H9 (cell line): ENCODE data around the gene RAD51AP2. TPM values are rescaled to one million over a fixed set of nuclear protein-coding genes. Genes with fewer than 3 reads are reported as not detected.

Source experiments
- DNase-seq: peaks from one replicate; pipeline ENCODE4 v3.0.0-alpha.2; 2017
- H2AFZ ChIP-seq: one replicate; pipeline ENCODE4 v1.6.1; 2013; ENCODE audit warnings: mild to moderate bottlenecking, low read length, control low read depth, moderate library complexity
- H2AK5ac ChIP-seq: 2 replicates; pipeline ENCODE4 v1.6.1; 2013; ENCODE audit warnings: low read length, control low read depth, mixed read lengths; ENCODE audit not compliant: insufficient read length
- H2BK120ac ChIP-seq: one replicate; pipeline ENCODE4 v1.6.1; 2013; ENCODE audit warnings: low read depth, mild to moderate bottlenecking, low read length, control low read depth, inconsistent platforms; ENCODE audit not compliant: poor library complexity, severe bottlenecking
- H2BK12ac ChIP-seq: 2 replicates; pipeline ENCODE4 v1.6.1; 2013; ENCODE audit warnings: low read length, control low read depth, mixed read lengths, low read depth; ENCODE audit not compliant: insufficient read length
- H2BK15ac ChIP-seq: 2 replicates; pipeline ENCODE4 v1.6.1; 2013; ENCODE audit warnings: low read depth, low read length, control low read depth
- H2BK20ac ChIP-seq: one replicate; pipeline ENCODE4 v1.6.1; 2013; ENCODE audit warnings: low read depth, mild to moderate bottlenecking, low read length, control low read depth, inconsistent platforms; ENCODE audit not compliant: poor library complexity, severe bottlenecking
- H2BK5ac ChIP-seq: 2 replicates; pipeline ENCODE4 v1.6.1; 2013; ENCODE audit warnings: low read length, control low read depth, mixed read lengths; ENCODE audit not compliant: insufficient read length
- H3K14ac ChIP-seq: 2 replicates; pipeline ENCODE4 v1.6.1; 2013; ENCODE audit warnings: low read length, control low read depth; ENCODE audit not compliant: insufficient read depth
- H3K18ac ChIP-seq: 2 replicates; pipeline ENCODE4 v1.6.1; 2013; ENCODE audit warnings: low read depth, mild to moderate bottlenecking, mixed read lengths, low read length, control low read depth; ENCODE audit not compliant: insufficient read length
- H3K23ac ChIP-seq: 2 replicates; pipeline ENCODE4 v1.6.1; 2013; ENCODE audit warnings: low read length, control low read depth, mixed read lengths, low read depth; ENCODE audit not compliant: insufficient read length
- H3K23me2 ChIP-seq: 2 replicates; pipeline ENCODE4 v1.6.1; 2013; ENCODE audit warnings: low read depth, mild to moderate bottlenecking, mixed read lengths, low read length, control low read depth; ENCODE audit not compliant: insufficient read length, poor library complexity, severe bottlenecking
- H3K27ac ChIP-seq: 2 replicates; pipeline ENCODE4 v1.5.1; 2013; ENCODE audit warnings: low read length, control low read depth, mixed read lengths, low read depth; ENCODE audit not compliant: insufficient read length
- H3K27me3 ChIP-seq: 2 replicates; pipeline ENCODE4 v1.6.1; 2013; ENCODE audit warnings: low read length, control low read depth, inconsistent platforms; ENCODE audit not compliant: insufficient read depth
- H3K4ac ChIP-seq: 2 replicates; pipeline ENCODE4 v1.6.1; 2013; ENCODE audit warnings: low read depth, mild to moderate bottlenecking, control low read depth, inconsistent platforms, low read length, moderate library complexity
- H3K4me1 ChIP-seq: 2 replicates; pipeline ENCODE4 v1.6.1; 2013; ENCODE audit warnings: low read length, control low read depth, inconsistent platforms; ENCODE audit not compliant: insufficient read depth
- H3K4me2 ChIP-seq: 2 replicates; pipeline ENCODE4 v1.6.1; 2013; ENCODE audit warnings: low read length, control low read depth, mixed read lengths; ENCODE audit not compliant: insufficient read length, insufficient read depth
- H3K56ac ChIP-seq: 2 replicates; pipeline ENCODE4 v1.6.1; 2013; ENCODE audit warnings: low read depth, mild to moderate bottlenecking, mixed read lengths, low read length, control low read depth; ENCODE audit not compliant: insufficient read length
- H3K79me1 ChIP-seq: 2 replicates; pipeline ENCODE4 v1.6.1; 2013; ENCODE audit warnings: low read depth, mild to moderate bottlenecking, moderate library complexity, low read length, control low read depth, inconsistent platforms; ENCODE audit not compliant: insufficient read depth, poor library complexity, severe bottlenecking
- H3K79me2 ChIP-seq: 2 replicates; pipeline ENCODE4 v1.6.1; 2013; ENCODE audit warnings: low read length, control low read depth, inconsistent platforms; ENCODE audit not compliant: insufficient read depth
- H3K9ac ChIP-seq: 2 replicates; pipeline ENCODE4 v1.6.1; 2013; ENCODE audit warnings: low read length, control low read depth, mixed read lengths; ENCODE audit not compliant: insufficient read length; ENCODE audit errors: extremely low read depth
- H3K9me3 ChIP-seq: one replicate; pipeline ENCODE4 v1.6.1; 2013; ENCODE audit warnings: low read depth, low read length, inconsistent platforms; ENCODE audit not compliant: control insufficient read depth
- H3T11ph ChIP-seq: one replicate; pipeline ENCODE4 v1.6.1; 2013; ENCODE audit warnings: mild to moderate bottlenecking, low read length, control low read depth, inconsistent platforms
- H4K20me1 ChIP-seq: one replicate; pipeline ENCODE4 v1.6.1; 2013; ENCODE audit not compliant: control insufficient read depth, insufficient read length, insufficient read depth
- H4K5ac ChIP-seq: 2 replicates; pipeline ENCODE4 v1.6.1; 2013; ENCODE audit warnings: low read depth, mild to moderate bottlenecking, mixed read lengths, low read length, control low read depth; ENCODE audit not compliant: insufficient read length
- H4K8ac ChIP-seq: replicated peaks from 2 replicates; pipeline ENCODE4 v1.6.1; 2013; ENCODE audit warnings: low read length, control low read depth, mixed read lengths, low read depth; ENCODE audit not compliant: insufficient read length
- H4K91ac ChIP-seq: 2 replicates; pipeline ENCODE4 v1.6.1; 2013; ENCODE audit warnings: low read depth, mild to moderate bottlenecking, moderate library complexity, mixed read lengths, low read length, control low read depth; ENCODE audit not compliant: insufficient read length
- H3K27ac Mint-ChIP-seq, 3 experiments: 2 replicates in 2 of 3; 3 replicates in 1 of 3; pipeline ENCODE4 v1.8.0; 2020 to 2021; ENCODE audit warnings: mixed read lengths in 3 of 3, mild to moderate bottlenecking in 1 of 3, moderate library complexity in 1 of 3
- H3K27me3 Mint-ChIP-seq: 2 replicates; pipeline ENCODE4 v1.8.0; 2021; ENCODE audit warnings: low read depth, mild to moderate bottlenecking, moderate library complexity, mixed read lengths
- H3K36me3 Mint-ChIP-seq, 3 experiments: 2 replicates in 2 of 3; 3 replicates in 1 of 3; pipeline ENCODE4 v1.8.0; 2020 to 2021; ENCODE audit warnings: low read depth in 3 of 3, mixed read lengths in 3 of 3; ENCODE audit not compliant: insufficient read depth in 1 of 3
- H3K4me1 Mint-ChIP-seq, 2 experiments: 2 replicates each; pipeline ENCODE4 v1.8.0; 2020; ENCODE audit warnings: mixed read lengths in 2 of 2
- H3K4me3 Mint-ChIP-seq, 2 experiments: 2 replicates in 1 of 2; 3 replicates in 1 of 2; pipeline ENCODE4 v1.8.0; 2020 to 2021; ENCODE audit warnings: mild to moderate bottlenecking in 2 of 2, mixed read lengths in 2 of 2, moderate library complexity in 1 of 2
- H3K9me3 Mint-ChIP-seq, 2 experiments: 2 replicates in 1 of 2; 3 replicates in 1 of 2; pipeline ENCODE4 v1.8.0; 2020; ENCODE audit warnings: mild to moderate bottlenecking in 2 of 2, mixed read lengths in 2 of 2, moderate library complexity in 1 of 2
- total RNA-seq: library from RNA; stranded (reverse); gene quantifications from 2 replicates; pipeline ENCODE4 v1.2.1, GENCODE V29; 2021
- TF ChIP-seq, protein P1 (sequence below): fragments of 200-600 bp; sonication (generic); conservative IDR thresholded peaks from 3 replicates; pipeline ENCODE4 v1.8.0; 2021; ENCODE audit warnings: antibody characterized with exemption, mild to moderate bottlenecking

RAD51AP2 gene
- total RNA-seq, 1 experiment from 2014 or later: 0.07 TPM

DNA sequence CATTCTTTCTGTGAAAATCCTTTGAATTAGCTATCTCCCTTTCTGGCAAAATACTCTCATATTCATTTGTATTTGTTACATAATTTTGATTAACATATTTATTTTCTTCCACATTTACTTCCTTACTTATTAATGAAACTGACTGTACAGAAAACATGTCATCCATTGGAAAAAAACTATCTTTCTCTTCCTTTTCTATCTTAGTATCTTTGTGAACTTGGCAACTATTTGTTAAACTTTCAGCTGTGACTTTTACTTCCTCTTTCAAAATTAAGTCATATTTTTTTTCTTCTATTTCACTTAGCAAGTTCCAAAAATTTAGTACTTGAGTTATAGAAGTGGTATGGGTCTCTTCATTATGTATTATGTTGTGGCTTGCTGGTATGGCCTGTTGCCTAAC, 2.6 kb downstream of the RAD51AP2 start:
- H3K79me2 ChIP-seq: no peaks in the 10 kb centered on the region
- H3K79me1 ChIP-seq: no peaks in the 10 kb centered on the region
- no peak overlapping the region for H3K18ac ChIP-seq
- Mint-ChIP-seq H3K9me3 (no peaks in the 10 kb centered on the region), H3K36me3 (no peaks in the 10 kb centered on the region), H3K27me3 (no peaks in the 10 kb centered on the region), H3K4me1 (peaks cover 28 to 29% of the 10 kb centered on the region in 2 experiments), H3K27ac (no peak overlapping the region), H3K4me3 (no peak overlapping the region)
- no peaks in the 10 kb centered on the region for H3K9me3 ChIP-seq
- H2BK5ac ChIP-seq: no peak overlapping the region
- H3K4me2 ChIP-seq: no peak overlapping the region
- DNase-seq: no peak
- H4K91ac ChIP-seq: no peak overlapping the region
- no peak overlapping the region for H3T11ph ChIP-seq
- H2BK20ac ChIP-seq: no peak overlapping the region
- no peak overlapping the region for H3K23ac ChIP-seq
- no peak overlapping the region for H2AFZ ChIP-seq
- H3K27me3 ChIP-seq: no peaks in the 10 kb centered on the region
- H3K56ac ChIP-seq: no peak overlapping the region
- no peak overlapping the region for H3K4ac ChIP-seq
- H2BK15ac ChIP-seq: no peak overlapping the region
- H2AK5ac ChIP-seq: no peak overlapping the region
- no peak overlapping the region for H2BK12ac ChIP-seq
- no peaks in the 10 kb centered on the region; the same call in 1 of the 2 replicates for H3K4me1 ChIP-seq
- H4K20me1 ChIP-seq: no peaks in the 10 kb centered on the region
- no peak overlapping the region for H3K9ac ChIP-seq
- no peak overlapping the region for H4K5ac ChIP-seq
- H3K23me2 ChIP-seq: peaks cover 6% of the 10 kb centered on the region
- TF ChIP-seq, protein P1, sequence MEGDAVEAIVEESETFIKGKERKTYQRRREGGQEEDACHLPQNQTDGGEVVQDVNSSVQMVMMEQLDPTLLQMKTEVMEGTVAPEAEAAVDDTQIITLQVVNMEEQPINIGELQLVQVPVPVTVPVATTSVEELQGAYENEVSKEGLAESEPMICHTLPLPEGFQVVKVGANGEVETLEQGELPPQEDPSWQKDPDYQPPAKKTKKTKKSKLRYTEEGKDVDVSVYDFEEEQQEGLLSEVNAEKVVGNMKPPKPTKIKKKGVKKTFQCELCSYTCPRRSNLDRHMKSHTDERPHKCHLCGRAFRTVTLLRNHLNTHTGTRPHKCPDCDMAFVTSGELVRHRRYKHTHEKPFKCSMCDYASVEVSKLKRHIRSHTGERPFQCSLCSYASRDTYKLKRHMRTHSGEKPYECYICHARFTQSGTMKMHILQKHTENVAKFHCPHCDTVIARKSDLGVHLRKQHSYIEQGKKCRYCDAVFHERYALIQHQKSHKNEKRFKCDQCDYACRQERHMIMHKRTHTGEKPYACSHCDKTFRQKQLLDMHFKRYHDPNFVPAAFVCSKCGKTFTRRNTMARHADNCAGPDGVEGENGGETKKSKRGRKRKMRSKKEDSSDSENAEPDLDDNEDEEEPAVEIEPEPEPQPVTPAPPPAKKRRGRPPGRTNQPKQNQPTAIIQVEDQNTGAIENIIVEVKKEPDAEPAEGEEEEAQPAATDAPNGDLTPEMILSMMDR: no peak
- no peak overlapping the region for H4K8ac ChIP-seq
- H2BK120ac ChIP-seq: no peak overlapping the region
- H3K14ac ChIP-seq: no peak overlapping the region
- H3K27ac ChIP-seq: no peak overlapping the region
